HG02938 (cell line): Measurements from ENCODE around the gene DOK6.
"Not testable (repeated sequence)": the region's sequence is repeated elsewhere in the genome, so short reads cannot be mapped to it uniquely, and the experiment has no call there.

ENCODE experiments used
- ATAC-seq: cut with Tn5 transposase; IDR thresholded peaks from one replicate; pipeline ENCODE4 v1.9.1; 2021; ENCODE audit warnings: mild to moderate bottlenecking, moderate library complexity; ENCODE audit not compliant: unreplicated experiment

DOK6 gene

GRCh38 chr18:69844656-69845055 lies 444.0 kb downstream of the DOK6 start:
- ATAC-seq: no peak

GRCh38 chr18:69845593-69846506 lies 445.2 kb downstream of the DOK6 start:
- ATAC-seq: no peak

GRCh38 chr18:69853051-69853450 lies 452.4 kb downstream of the DOK6 start:
- ATAC-seq: no peak

GRCh38 chr18:69854455-69854854 lies 453.8 kb downstream of the DOK6 start:
- ATAC-seq: no peak

GRCh38 chr18:69858897-69859296 lies 458.2 kb downstream of the DOK6 start:
- ATAC-seq: no peak

- ATAC-seq: peak; percentile 92
Measured at GRCh38 chr18:69864802-69865201, 464.1 kb downstream of the DOK6 start.

GRCh38 chr18:69865776-69866175 lies 465.1 kb downstream of the DOK6 start:
- no peak for ATAC-seq

- no peak for ATAC-seq
Measured at GRCh38 chr18:69866212-69866611, 465.5 kb downstream of the DOK6 start.

GRCh38 chr18:69870736-69871135 lies 470.0 kb downstream of the DOK6 start:
- ATAC-seq: no peak

- ATAC-seq: no peak
Measured at GRCh38 chr18:69871363-69871762, 470.7 kb downstream of the DOK6 start.

- no peak for ATAC-seq
Measured at GRCh38 chr18:69872661-69873060, 472.0 kb downstream of the DOK6 start.

- no peak for ATAC-seq
Measured at GRCh38 chr18:69874058-69874457, 473.4 kb downstream of the DOK6 start.

- ATAC-seq: no peak
Measured at GRCh38 chr18:69876490-69876889, 475.8 kb downstream of the DOK6 start.

- ATAC-seq: no peak
Measured at GRCh38 chr18:69878213-69878933, 477.7 kb downstream of the DOK6 start.

- ATAC-seq: not testable (repeated sequence)
Measured at GRCh38 chr18:69879051-69879450, 478.4 kb downstream of the DOK6 start.

GRCh38 chr18:69880083-69880482 lies 479.4 kb downstream of the DOK6 start:
- ATAC-seq: no peak

- peak; percentile 46 for ATAC-seq
Measured at GRCh38 chr18:69882965-69883668, 482.4 kb downstream of the DOK6 start.

- no peak for ATAC-seq
Measured at GRCh38 chr18:69883781-69884180, 483.1 kb downstream of the DOK6 start.

- no peak for ATAC-seq
Measured at GRCh38 chr18:69885355-69885754, 484.7 kb downstream of the DOK6 start.

- peak; percentile 80 for ATAC-seq
Measured at GRCh38 chr18:69885841-69886531, 485.3 kb downstream of the DOK6 start.

GRCh38 chr18:69887256-69887655 lies 486.6 kb downstream of the DOK6 start:
- no peak for ATAC-seq
